K562 (cell line): Measurements from ENCODE around the gene SPSB1. TPM values are rescaled to one million over a fixed set of nuclear protein-coding genes. Genes with fewer than 3 reads are reported as not detected.

Experiments
- ATAC-seq: fragments of 200-7000 bp; cut with Tn5 transposase; 3 replicates; pipeline ENCODE4 v1.9.1; 2020; ENCODE audit warnings: moderate library complexity
- BruUV-seq: library from RNA; stranded (reverse); fragments of 400-500 nt; replicated peaks from 2 replicates; lab custom pipeline; 2021; lab: Mats Ljungman, UMichigan
- CTCF ChIA-PET: fragments of 300-600 bp; formaldehyde crosslinking; extraction: SDS; loops from one replicate; lab custom pipeline; 2021; ENCODE audit warnings: low intra/inter-chr PET ratio; lab: Yijun Ruan, JAX
- POLR2A ChIA-PET: fragments of 300-600, 350-650 bp; sonication (Branson Sonifier 250); formaldehyde crosslinking; extraction: SDS; loops from one replicate; lab custom pipeline; 2021; ENCODE audit warnings: antibody characterized with exemption, inconsistent platforms; lab: Yijun Ruan, JAX
- DNase-seq, 4 experiments: peaks; one replicate each; pipeline versions ENCODE4 v3.0.0 to v3.0.0-alpha.2; 2011 to 2018; ENCODE audit warnings: low spot score in 3 of 4, mixed read lengths in 3 of 4; ENCODE audit errors: extremely low read depth in 1 of 4
- FAIRE-seq: peaks from 2 replicates; lab custom pipeline; 2011; peaks lifted over from hg19 to GRCh38; lab: Jason Lieb, UNC
- H2AFZ ChIP-seq: 2 replicates; pipeline ENCODE4 v1.6.0; 2011; ENCODE audit warnings: low read depth, low read length, control low read depth, inconsistent platforms
- H3K27ac ChIP-seq: fragments of 200-600 bp; 3 replicates; pipeline ENCODE4 v1.8.0; 2011; ENCODE audit warnings: low read depth, mild to moderate bottlenecking, control low read depth, inconsistent platforms, low read length, moderate library complexity, mixed read lengths; ENCODE audit errors: extremely low read depth
- H3K27me3 ChIP-seq, 2 experiments: fragments of 300-600 bp in 1 of 2; 2 replicates in 1 of 2; 3 replicates in 1 of 2; pipeline versions ENCODE4 v1.6.0 to v1.8.0; 2011; ENCODE audit warnings: inconsistent platforms in 2 of 2, low read length in 2 of 2, mild to moderate bottlenecking in 1 of 2, mixed read lengths in 1 of 2, moderate library complexity in 1 of 2; ENCODE audit not compliant: control insufficient read depth in 2 of 2, insufficient read depth in 2 of 2
- H3K36me3 ChIP-seq: fragments of 300-600 bp; 3 replicates; pipeline ENCODE4 v1.8.0; 2011; ENCODE audit warnings: mild to moderate bottlenecking, low read length, inconsistent platforms; ENCODE audit not compliant: control insufficient read depth, insufficient read depth
- H3K4me1 ChIP-seq, 2 experiments: fragments of 200-600 bp in 1 of 2; replicated peaks in 1 of 2; 2 replicates in 1 of 2; 3 replicates in 1 of 2; pipeline versions ENCODE4 v1.5.1 to v1.8.0; 2011; ENCODE audit warnings: inconsistent platforms in 2 of 2, low read length in 2 of 2, mild to moderate bottlenecking in 1 of 2, mixed read lengths in 1 of 2, moderate library complexity in 1 of 2; ENCODE audit not compliant: control insufficient read depth in 2 of 2, insufficient read depth in 2 of 2
- H3K4me2 ChIP-seq: 2 replicates; pipeline ENCODE4 v1.6.1; 2011; ENCODE audit warnings: low read length, control low read depth, inconsistent platforms, mixed read lengths; ENCODE audit not compliant: insufficient read depth
- H3K4me3 ChIP-seq: fragments of 200-600 bp; sonication (generic), shearing (Covaris generic); 2 replicates; pipeline ENCODE4 v1.5.1; 2016; ENCODE audit warnings: control low read depth, inconsistent platforms
- H3K79me2 ChIP-seq: fragments of 200-600 bp; 3 replicates; pipeline ENCODE4 v1.8.0; 2011; ENCODE audit warnings: low read length, inconsistent platforms; ENCODE audit not compliant: control insufficient read depth, insufficient read depth
- H3K9ac ChIP-seq, 2 experiments: 2 replicates each; pipeline versions ENCODE4 v1.6.0 to v1.6.1; 2011; ENCODE audit warnings: low read depth in 2 of 2, low read length in 2 of 2, control low read depth in 1 of 2, inconsistent platforms in 1 of 2, mild to moderate bottlenecking in 1 of 2, mixed read lengths in 1 of 2; ENCODE audit not compliant: insufficient read depth in 1 of 2
- H3K9me1 ChIP-seq: one replicate; pipeline ENCODE4 v1.6.0; 2011; ENCODE audit warnings: inconsistent platforms, mild to moderate bottlenecking, low read length, moderate library complexity; ENCODE audit not compliant: control insufficient read depth, insufficient read depth
- H3K9me3 ChIP-seq: replicated peaks from 2 replicates; pipeline ENCODE4 v1.5.1; 2011; ENCODE audit warnings: low read depth, low read length, inconsistent platforms; ENCODE audit not compliant: control insufficient read depth, insufficient read depth
- H4K20me1 ChIP-seq: replicated peaks from 2 replicates; pipeline ENCODE4 v1.6.1; 2011; ENCODE audit warnings: low read length, inconsistent platforms, mixed read lengths; ENCODE audit not compliant: control insufficient read depth, insufficient read depth
- DIDO1 ChIP-seq: fragments of 450-650 bp; IDR thresholded peaks from 2 replicates; pipeline ENCODE4 v1.6.1; 2016; ENCODE audit warnings: low read depth, missing biosample characterization, missing genetic modification characterization
- PML ChIP-seq: IDR thresholded peaks from 2 replicates; pipeline ENCODE4 v1.6.1; 2012; ENCODE audit warnings: low read length, inconsistent platforms
- WGBS: fragments of 100-300 bp; shearing (Covaris generic); methylation state at CpG from one replicate; pipeline ENCODE4 v1.1.6; 2016; ENCODE audit warnings: low coverage, mixed read lengths; ENCODE audit not compliant: insufficient coverage; ENCODE audit errors: missing lambda C conversion rate; 5-methylcytosine and 5-hydroxymethylcytosine counted together
- in situ Hi-C: fragments of 300-500 bp; cut with MboI; formaldehyde crosslinking; loops from 4 replicates; pipeline ENCODE4 v1.15.0; 2018; ENCODE audit warnings: inconsistent platforms, mixed read lengths
- intact Hi-C: fragments of 100-400 bp; cut with micrococcal nuclease; formaldehyde crosslinking; loops from 2 replicates; pipeline ENCODE4 v1.14.2; 2022
- polyA plus RNA-seq, 8 experiments: library from polyadenylated mRNA; depleted of rRNA in 4 of 8; stranded (reverse) in 5 of 8; unstranded in 3 of 8; fragments of >200 nt; fragmentation: Nextera tagmentation in 2 of 8; fragmentation: Illumina TruSeq in 1 of 8; extraction: Ambion mirVana in 2 of 8; extraction: Trizol in 1 of 8; gene quantifications; 2 replicates each; pipeline versions ENCODE4 v1.2.1 to v1.2.3, GENCODE V29; 2011 to 2014; ENCODE audit warnings: inconsistent platforms in 1 of 8, missing spikeins in 1 of 8
- total RNA-seq, 7 experiments: library from RNA; depleted of rRNA in 6 of 7; stranded (reverse); fragments of >200 nt in 6 of 7; fragmentation: Illumina TruSeq in 2 of 7; extraction: Trizol in 2 of 7; gene quantifications; 2 replicates each; pipeline versions ENCODE4 v1.2.1 to v1.2.3, GENCODE V29; 2011 to 2021; ENCODE audit warnings: low replicate concordance in 1 of 7
- TF ChIP-seq, protein P1 (sequence below), 2 experiments: fragments of 450-650 bp in 1 of 2; sonication (generic) in 1 of 2; formaldehyde crosslinking in 1 of 2; IDR thresholded peaks; 2 replicates each; pipeline versions ENCODE4 v1.7.1 to v1.9.0; 2016 to 2022; ENCODE audit warnings: inconsistent platforms in 1 of 2, mild to moderate bottlenecking in 1 of 2, missing genetic modification reagents in 1 of 2
- TF ChIP-seq, protein P2 (sequence below): IDR thresholded peaks from 3 replicates; pipeline ENCODE4 v1.6.1; 2011; ENCODE audit warnings: borderline replicate concordance, mild to moderate bottlenecking, moderate library complexity; ENCODE audit not compliant: insufficient read length; ENCODE audit errors: extremely low read depth

The SPSB1 gene
- total and polyA plus RNA-seq, 9 of the 15 experiments (the other 6 are each of a cell fraction or from before 2014, with no cell fraction given): 0.06 to 0.35 (median 0.14) TPM; not detected in 6

DNA sequence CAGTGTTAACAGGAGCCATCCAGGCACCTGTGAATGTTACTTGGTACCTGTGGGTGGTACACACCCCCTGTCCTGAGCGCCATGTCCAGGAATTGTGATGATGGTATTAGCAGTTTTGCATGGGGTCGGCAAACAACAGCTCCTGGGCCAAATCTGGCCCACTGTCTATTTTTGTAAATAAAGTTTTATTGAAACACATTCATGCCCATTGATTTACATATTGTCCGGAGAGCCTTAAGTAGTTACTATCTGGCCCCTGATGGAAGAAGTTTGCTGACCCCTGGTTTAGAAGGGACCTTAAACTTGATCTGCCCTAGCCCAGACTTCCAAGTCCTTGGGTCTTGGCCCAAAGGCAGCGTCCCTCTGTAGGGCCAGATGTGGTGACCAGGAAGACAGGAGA is 58.3 kb downstream of the SPSB1 start:
- BruUV-seq: no TSS peak
- WGBS: 0% methylated on average over 4 of the region's 4 CpGs
- H2AFZ ChIP-seq: no peak overlapping the region
- no peaks in the 10 kb centered on the region for H3K79me2 ChIP-seq
- peaks cover 88 to 96% of the 10 kb centered on the region in 2 experiments for H3K27me3 ChIP-seq
- ChIA-PET POLR2A (interaction anchor here (0.7 to 0.8 kb wide), 2 partner anchors 9 to 22 kb away, joined by 3 read pairs; no protein-coding TSS in a partner anchor), CTCF (no interaction called here)
- DNase-seq (no peak), FAIRE-seq (peak; percentile 19), ATAC-seq (no peak)
- H3K4me1 ChIP-seq: peaks cover 0 to 10% of the 10 kb centered on the region in 2 experiments; a peak in 2 of 5 replicates
- no peak overlapping the region for H3K4me3 ChIP-seq
- peaks cover 39% of the 10 kb centered on the region for H4K20me1 ChIP-seq
- no peaks in the 10 kb centered on the region for H3K36me3 ChIP-seq
- no peak overlapping the region for H3K4me2 ChIP-seq
- intact Hi-C loops: no loop called here
- no peak overlapping the region for H3K9ac ChIP-seq
- in situ Hi-C loops: no loop called here
- H3K9me1 ChIP-seq: no peaks in the 10 kb centered on the region
- TF ChIP-seq, protein P1, sequence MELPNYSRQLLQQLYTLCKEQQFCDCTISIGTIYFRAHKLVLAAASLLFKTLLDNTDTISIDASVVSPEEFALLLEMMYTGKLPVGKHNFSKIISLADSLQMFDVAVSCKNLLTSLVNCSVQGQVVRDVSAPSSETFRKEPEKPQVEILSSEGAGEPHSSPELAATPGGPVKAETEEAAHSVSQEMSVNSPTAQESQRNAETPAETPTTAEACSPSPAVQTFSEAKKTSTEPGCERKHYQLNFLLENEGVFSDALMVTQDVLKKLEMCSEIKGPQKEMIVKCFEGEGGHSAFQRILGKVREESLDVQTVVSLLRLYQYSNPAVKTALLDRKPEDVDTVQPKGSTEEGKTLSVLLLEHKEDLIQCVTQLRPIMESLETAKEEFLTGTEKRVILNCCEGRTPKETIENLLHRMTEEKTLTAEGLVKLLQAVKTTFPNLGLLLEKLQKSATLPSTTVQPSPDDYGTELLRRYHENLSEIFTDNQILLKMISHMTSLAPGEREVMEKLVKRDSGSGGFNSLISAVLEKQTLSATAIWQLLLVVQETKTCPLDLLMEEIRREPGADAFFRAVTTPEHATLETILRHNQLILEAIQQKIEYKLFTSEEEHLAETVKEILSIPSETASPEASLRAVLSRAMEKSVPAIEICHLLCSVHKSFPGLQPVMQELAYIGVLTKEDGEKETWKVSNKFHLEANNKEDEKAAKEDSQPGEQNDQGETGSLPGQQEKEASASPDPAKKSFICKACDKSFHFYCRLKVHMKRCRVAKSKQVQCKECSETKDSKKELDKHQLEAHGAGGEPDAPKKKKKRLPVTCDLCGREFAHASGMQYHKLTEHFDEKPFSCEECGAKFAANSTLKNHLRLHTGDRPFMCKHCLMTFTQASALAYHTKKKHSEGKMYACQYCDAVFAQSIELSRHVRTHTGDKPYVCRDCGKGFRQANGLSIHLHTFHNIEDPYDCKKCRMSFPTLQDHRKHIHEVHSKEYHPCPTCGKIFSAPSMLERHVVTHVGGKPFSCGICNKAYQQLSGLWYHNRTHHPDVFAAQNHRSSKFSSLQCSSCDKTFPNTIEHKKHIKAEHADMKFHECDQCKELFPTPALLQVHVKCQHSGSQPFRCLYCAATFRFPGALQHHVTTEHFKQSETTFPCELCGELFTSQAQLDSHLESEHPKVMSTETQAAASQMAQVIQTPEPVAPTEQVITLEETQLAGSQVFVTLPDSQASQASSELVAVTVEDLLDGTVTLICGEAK (IDR thresholded peaks at IDR 0.05): peak; percentile 92
- TF ChIP-seq, protein P1 (CRISPR knock-in tag; IDR thresholded peaks at IDR 0.05): peak; percentile 84
- no peak for TF ChIP-seq DIDO1 (tag)
- no peak for TF ChIP-seq PML
- TF ChIP-seq, protein P2, sequence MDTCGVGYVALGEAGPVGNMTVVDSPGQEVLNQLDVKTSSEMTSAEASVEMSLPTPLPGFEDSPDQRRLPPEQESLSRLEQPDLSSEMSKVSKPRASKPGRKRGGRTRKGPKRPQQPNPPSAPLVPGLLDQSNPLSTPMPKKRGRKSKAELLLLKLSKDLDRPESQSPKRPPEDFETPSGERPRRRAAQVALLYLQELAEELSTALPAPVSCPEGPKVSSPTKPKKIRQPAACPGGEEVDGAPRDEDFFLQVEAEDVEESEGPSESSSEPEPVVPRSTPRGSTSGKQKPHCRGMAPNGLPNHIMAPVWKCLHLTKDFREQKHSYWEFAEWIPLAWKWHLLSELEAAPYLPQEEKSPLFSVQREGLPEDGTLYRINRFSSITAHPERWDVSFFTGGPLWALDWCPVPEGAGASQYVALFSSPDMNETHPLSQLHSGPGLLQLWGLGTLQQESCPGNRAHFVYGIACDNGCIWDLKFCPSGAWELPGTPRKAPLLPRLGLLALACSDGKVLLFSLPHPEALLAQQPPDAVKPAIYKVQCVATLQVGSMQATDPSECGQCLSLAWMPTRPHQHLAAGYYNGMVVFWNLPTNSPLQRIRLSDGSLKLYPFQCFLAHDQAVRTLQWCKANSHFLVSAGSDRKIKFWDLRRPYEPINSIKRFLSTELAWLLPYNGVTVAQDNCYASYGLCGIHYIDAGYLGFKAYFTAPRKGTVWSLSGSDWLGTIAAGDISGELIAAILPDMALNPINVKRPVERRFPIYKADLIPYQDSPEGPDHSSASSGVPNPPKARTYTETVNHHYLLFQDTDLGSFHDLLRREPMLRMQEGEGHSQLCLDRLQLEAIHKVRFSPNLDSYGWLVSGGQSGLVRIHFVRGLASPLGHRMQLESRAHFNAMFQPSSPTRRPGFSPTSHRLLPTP: no peak
- no peaks in the 10 kb centered on the region for H3K9me3 ChIP-seq
- no peak overlapping the region for H3K27ac ChIP-seq
